PC-3 (cell line): Measurements from ENCODE around the gene KRTCAP2. TPM values are rescaled to one million over a fixed set of nuclear protein-coding genes. Genes with fewer than 3 reads are reported as not detected.

Experiments
- ATAC-seq: fragments of 200-7000 bp; cut with Tn5 transposase; 2 replicates; pipeline ENCODE4 v1.9.1; 2020; ENCODE audit warnings: mild to moderate bottlenecking, moderate library complexity
- BruUV-seq: library from RNA; stranded (reverse); fragments of 400-500 nt; replicated peaks from 2 replicates; lab custom pipeline; 2021; lab: Mats Ljungman, UMichigan
- CTCF ChIA-PET: fragments of 300-600 bp; sonication (Branson Sonifier 250); formaldehyde crosslinking; loops from one replicate; lab custom pipeline; 2022; ENCODE audit warnings: antibody characterized with exemption; lab: Charles Lee
- POLR2A ChIA-PET: fragments of 300-600 bp; sonication (Branson Sonifier 250); formaldehyde crosslinking; loops from one replicate; lab custom pipeline; 2022; ENCODE audit warnings: antibody characterized with exemption; ENCODE audit not compliant: unreplicated experiment; lab: Charles Lee
- DNase-seq: peaks from one replicate; pipeline ENCODE4 v3.0.0-alpha.2; 2015
- H2AFZ ChIP-seq: fragments of 300-600 bp; sonication (generic); 2 replicates; pipeline ENCODE4 v1.6.0; 2016; ENCODE audit warnings: antibody characterized with exemption, low read length
- H3F3A ChIP-seq: fragments of 300-600 bp; sonication (generic); one replicate; pipeline ENCODE4 v1.6.0; 2017; ENCODE audit warnings: antibody characterized with exemption, low read length, control low read depth, mild to moderate bottlenecking; ENCODE audit not compliant: unreplicated experiment
- H3K27ac ChIP-seq: fragments of 300-600 bp; sonication (generic); 2 replicates; pipeline ENCODE4 v1.5.1; 2016; ENCODE audit warnings: mild to moderate bottlenecking, low read length
- H3K27me3 ChIP-seq: fragments of 300-600 bp; sonication (generic); 2 replicates; pipeline ENCODE4 v1.6.1; 2016; ENCODE audit warnings: low read length, mixed read lengths
- H3K36me3 ChIP-seq: fragments of 300-600 bp; sonication (generic); 2 replicates; pipeline ENCODE4 v1.6.1; 2016; ENCODE audit warnings: low read depth, mixed run types, low read length, mixed read lengths
- H3K4me1 ChIP-seq: fragments of 300-600 bp; sonication (generic); 2 replicates; pipeline ENCODE4 v1.5.1; 2016; ENCODE audit warnings: low read length; ENCODE audit not compliant: insufficient read depth
- H3K4me2 ChIP-seq: fragments of 300-600 bp; sonication (generic); 2 replicates; pipeline ENCODE4 v1.6.0; 2016; ENCODE audit warnings: low read length
- H3K4me3 ChIP-seq: fragments of 300-600 bp; sonication (generic); 2 replicates; pipeline ENCODE4 v1.5.1; 2016; ENCODE audit warnings: mild to moderate bottlenecking, low read length, mixed read lengths
- H3K79me2 ChIP-seq: fragments of 300-600 bp; sonication (generic); 2 replicates; pipeline ENCODE4 v1.6.1; 2017; ENCODE audit warnings: low read length, mixed read lengths
- H3K9ac ChIP-seq: fragments of 300-600 bp; sonication (generic); 2 replicates; pipeline ENCODE4 v1.6.0; 2016; ENCODE audit warnings: mild to moderate bottlenecking, low read length
- H3K9me2 ChIP-seq: fragments of 300-600 bp; sonication (generic); replicated peaks from 2 replicates; pipeline ENCODE4 v1.6.1; 2016; ENCODE audit warnings: mixed run types, low read length, mixed read lengths
- H3K9me3 ChIP-seq: fragments of 300-600 bp; sonication (generic); 2 replicates; pipeline ENCODE4 v1.6.1; 2016; ENCODE audit warnings: low read length, mixed read lengths
- H4K20me1 ChIP-seq: fragments of 300-600 bp; sonication (generic); 2 replicates; pipeline ENCODE4 v1.6.1; 2016; ENCODE audit warnings: low read length, mixed read lengths
- EZH2 ChIP-seq: fragments of 300-600 bp; sonication (generic); IDR thresholded peaks from one replicate; pipeline ENCODE4 v1.6.1; 2017; ENCODE audit warnings: antibody characterized with exemption, mild to moderate bottlenecking, low read length; ENCODE audit not compliant: unreplicated experiment
- EZH2phosphoT487 ChIP-seq: fragments of 300-600 bp; sonication (generic); IDR thresholded peaks from 2 replicates; pipeline ENCODE4 v1.6.1; 2018; ENCODE audit warnings: mild to moderate bottlenecking, antibody characterized with exemption, low read length, borderline replicate concordance
- intact Hi-C: fragments of 100-400 bp; cut with micrococcal nuclease; formaldehyde crosslinking; loops from 2 replicates; pipeline ENCODE4 v1.9.0; 2023
- total RNA-seq: library from RNA; depleted of rRNA; stranded (reverse); fragments of >200 nt; gene quantifications from 2 replicates; pipeline ENCODE4 v1.2.3, GENCODE V29; 2014
- TF ChIP-seq, protein P1 (sequence below): fragments of 300-600 bp; sonication (generic); conservative IDR thresholded peaks from 2 replicates; pipeline ENCODE4 v1.5.1; 2017; ENCODE audit warnings: antibody characterized with exemption, low read depth, mild to moderate bottlenecking, low read length

The KRTCAP2 gene
- total RNA-seq, 1 experiment from 2014 or later: 241 TPM

DNA sequence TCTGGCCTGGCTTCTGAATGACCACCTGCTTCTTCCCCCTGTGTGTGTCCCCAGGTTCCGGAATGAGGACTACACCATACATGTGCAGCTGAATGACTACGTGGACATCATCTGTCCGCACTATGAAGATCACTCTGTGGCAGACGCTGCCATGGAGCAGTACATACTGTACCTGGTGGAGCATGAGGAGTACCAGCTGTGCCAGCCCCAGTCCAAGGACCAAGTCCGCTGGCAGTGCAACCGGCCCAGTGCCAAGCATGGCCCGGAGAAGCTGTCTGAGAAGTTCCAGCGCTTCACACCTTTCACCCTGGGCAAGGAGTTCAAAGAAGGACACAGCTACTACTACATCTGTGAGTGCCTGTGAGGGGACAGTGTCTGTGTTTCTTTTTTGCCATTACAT, 41.8 kb downstream of the KRTCAP2 start:
- Histone ChIP-seq H3K9me3 (no peaks in the 10 kb centered on the region), H3F3A (no peaks in the 10 kb centered on the region), H2AFZ (no peak overlapping the region), H3K79me2 (peaks cover 35% of the 10 kb centered on the region), H4K20me1 (0 out of 2 replicates have a peak, but pooled peaks cover 6% of the 10 kb centered on the region), H3K4me1 (peaks cover 64% of the 10 kb centered on the region), H3K27me3 (no peaks in the 10 kb centered on the region), H3K4me2 (peak overlapping the region; percentile 97; the same call in 1 of the 2 replicates), H3K9ac (no peak overlapping the region), H3K9me2 (no peaks in the 10 kb centered on the region), H3K36me3 (peaks cover 22% of the 10 kb centered on the region), H3K4me3 (no peak overlapping the region), H3K27ac (no peak overlapping the region)
- no TSS peak for BruUV-seq
- DNase-seq (no peak), ATAC-seq (no peak)
- POLR2A ChIA-PET: no interaction called here
- intact Hi-C loops: no loop called here
- CTCF ChIA-PET: no interaction called here
- no peak for TF ChIP-seq EZH2phosphoT487
- TF ChIP-seq, protein P1, sequence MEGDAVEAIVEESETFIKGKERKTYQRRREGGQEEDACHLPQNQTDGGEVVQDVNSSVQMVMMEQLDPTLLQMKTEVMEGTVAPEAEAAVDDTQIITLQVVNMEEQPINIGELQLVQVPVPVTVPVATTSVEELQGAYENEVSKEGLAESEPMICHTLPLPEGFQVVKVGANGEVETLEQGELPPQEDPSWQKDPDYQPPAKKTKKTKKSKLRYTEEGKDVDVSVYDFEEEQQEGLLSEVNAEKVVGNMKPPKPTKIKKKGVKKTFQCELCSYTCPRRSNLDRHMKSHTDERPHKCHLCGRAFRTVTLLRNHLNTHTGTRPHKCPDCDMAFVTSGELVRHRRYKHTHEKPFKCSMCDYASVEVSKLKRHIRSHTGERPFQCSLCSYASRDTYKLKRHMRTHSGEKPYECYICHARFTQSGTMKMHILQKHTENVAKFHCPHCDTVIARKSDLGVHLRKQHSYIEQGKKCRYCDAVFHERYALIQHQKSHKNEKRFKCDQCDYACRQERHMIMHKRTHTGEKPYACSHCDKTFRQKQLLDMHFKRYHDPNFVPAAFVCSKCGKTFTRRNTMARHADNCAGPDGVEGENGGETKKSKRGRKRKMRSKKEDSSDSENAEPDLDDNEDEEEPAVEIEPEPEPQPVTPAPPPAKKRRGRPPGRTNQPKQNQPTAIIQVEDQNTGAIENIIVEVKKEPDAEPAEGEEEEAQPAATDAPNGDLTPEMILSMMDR: no peak
- no peak for TF ChIP-seq EZH2

- Histone ChIP-seq H3K9me3 (no peaks in the 10 kb centered on the region), H4K20me1 (0 out of 2 replicates have a peak, but pooled peaks cover 6% of the 10 kb centered on the region), H3K9me2 (no peaks in the 10 kb centered on the region), H3K27ac (peak overlapping the region; percentile 99), H3K4me3 (peak overlapping the region; percentile 85), H3K79me2 (peaks cover 35% of the 10 kb centered on the region), H3K4me1 (peaks cover 71% of the 10 kb centered on the region), H3K4me2 (peak overlapping the region; percentile 97), H3K27me3 (no peaks in the 10 kb centered on the region), H3F3A (no peaks in the 10 kb centered on the region), H3K9ac (peak overlapping the region; percentile 95), H3K36me3 (peaks cover 22% of the 10 kb centered on the region), H2AFZ (no peak overlapping the region)
- intact Hi-C loops: no loop called here
- DNase-seq: no peak
- CTCF ChIA-PET: interaction anchor here (0.6 to 2.8 kb wide), 4 partner anchors 33 to 42 kb away, joined by 4 to 14 read pairs (median 5); partner anchors contain the start of gene KRTCAP2
- POLR2A ChIA-PET: interaction anchor here (0.6 to 0.8 kb wide), 2 partner anchors 9 to 187 kb away, joined by 3 to 5 read pairs; no protein-coding TSS in a partner anchor
- ATAC-seq: no peak
- BruUV-seq: no TSS peak
- TF ChIP-seq EZH2phosphoT487: no peak
- TF ChIP-seq, protein P1: no peak
- no peak for TF ChIP-seq EZH2
Measured at GRCh38 chr1:155130272-155131006, 42.7 kb downstream of the KRTCAP2 start.
